Measurements from ENCODE around the gene SSBP3.

DNA sequence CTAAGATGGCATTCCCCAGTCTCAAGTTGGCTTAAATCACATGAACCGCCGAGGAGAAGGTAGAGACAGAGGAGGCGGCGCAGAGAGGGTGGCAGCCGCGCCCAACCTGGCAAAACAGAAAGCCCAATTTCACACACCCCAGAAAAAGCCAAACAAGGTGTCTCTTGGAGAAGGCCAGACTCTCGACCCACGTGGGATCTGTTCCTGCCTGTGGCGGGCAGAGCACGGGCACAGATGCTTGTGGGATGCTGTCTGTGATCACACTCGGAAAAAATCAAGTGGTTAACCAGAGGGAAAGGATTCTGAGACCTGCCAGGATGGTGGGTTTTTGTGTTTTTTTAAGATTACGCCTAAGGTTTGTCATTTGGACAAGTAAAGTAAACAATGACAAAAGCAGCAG lies 125.5 kb downstream of the SSBP3 start:
- TF ChIP-seq, protein P1, sequence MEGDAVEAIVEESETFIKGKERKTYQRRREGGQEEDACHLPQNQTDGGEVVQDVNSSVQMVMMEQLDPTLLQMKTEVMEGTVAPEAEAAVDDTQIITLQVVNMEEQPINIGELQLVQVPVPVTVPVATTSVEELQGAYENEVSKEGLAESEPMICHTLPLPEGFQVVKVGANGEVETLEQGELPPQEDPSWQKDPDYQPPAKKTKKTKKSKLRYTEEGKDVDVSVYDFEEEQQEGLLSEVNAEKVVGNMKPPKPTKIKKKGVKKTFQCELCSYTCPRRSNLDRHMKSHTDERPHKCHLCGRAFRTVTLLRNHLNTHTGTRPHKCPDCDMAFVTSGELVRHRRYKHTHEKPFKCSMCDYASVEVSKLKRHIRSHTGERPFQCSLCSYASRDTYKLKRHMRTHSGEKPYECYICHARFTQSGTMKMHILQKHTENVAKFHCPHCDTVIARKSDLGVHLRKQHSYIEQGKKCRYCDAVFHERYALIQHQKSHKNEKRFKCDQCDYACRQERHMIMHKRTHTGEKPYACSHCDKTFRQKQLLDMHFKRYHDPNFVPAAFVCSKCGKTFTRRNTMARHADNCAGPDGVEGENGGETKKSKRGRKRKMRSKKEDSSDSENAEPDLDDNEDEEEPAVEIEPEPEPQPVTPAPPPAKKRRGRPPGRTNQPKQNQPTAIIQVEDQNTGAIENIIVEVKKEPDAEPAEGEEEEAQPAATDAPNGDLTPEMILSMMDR (IDR thresholded peaks at IDR 0.05): no peak
- no peak for TF ChIP-seq POLR2A (IDR thresholded peaks at IDR 0.05)
